A549 (cell line): Measurements from ENCODE around the gene RELN. TPM values are rescaled to one million over a fixed set of nuclear protein-coding genes. Genes with fewer than 3 reads are reported as not detected.
"Not testable (repeated sequence)": the region's sequence is repeated elsewhere in the genome, so short reads cannot be mapped to it uniquely, and the experiment has no call there.

Experiments
- ATAC-seq, 2 experiments: fragments of 200-7000 bp in 1 of 2; fragments of >200 bp in 1 of 2; cut with Nextera tagmentation in 1 of 2; cut with Tn5 transposase in 1 of 2; 3 replicates each; pipeline versions ENCODE4 v1.8.0 to v1.9.1; 2018 to 2020; ENCODE audit warnings: mild to moderate bottlenecking in 1 of 2, moderate library complexity in 1 of 2
- CTCF ChIA-PET: fragments of 300-600 bp; sonication (Branson Sonifier 250); formaldehyde crosslinking; extraction: SDS; loops from one replicate; lab custom pipeline; 2021; ENCODE audit warnings: antibody characterized with exemption, inconsistent platforms; lab: Yijun Ruan, JAX
- POLR2A ChIA-PET: fragments of 350-600 bp; formaldehyde crosslinking; extraction: SDS; loops from one replicate; lab custom pipeline; 2021; ENCODE audit warnings: antibody characterized with exemption, inconsistent platforms; lab: Yijun Ruan, JAX
- DNase-seq, 2 experiments: peaks; one replicate each; pipeline versions ENCODE4 v3.0.0 to v3.0.0-alpha.2; 2011 to 2016; ENCODE audit warnings: low read depth in 1 of 2, low spot score in 1 of 2
- FAIRE-seq: peaks from 2 replicates; lab custom pipeline; 2011; peaks lifted over from hg19 to GRCh38; lab: Jason Lieb, UNC
- H3K27ac ChIP-seq, 2 experiments: fragments of >200 bp; sonication (Bioruptor Twin); formaldehyde crosslinking; 3 replicates each; pipeline ENCODE4 v1.5.1; 2016 to 2017
- H3K4me1 ChIP-seq: fragments of >200 bp; sonication (Bioruptor Twin); formaldehyde crosslinking; 3 replicates; pipeline ENCODE4 v1.6.1; 2016
- H3K4me2 ChIP-seq: fragments of >200 bp; sonication (Bioruptor Twin); formaldehyde crosslinking; 3 replicates; pipeline ENCODE4 v1.6.1; 2016
- H3K4me3 ChIP-seq: fragments of >200 bp; sonication (Bioruptor Twin); formaldehyde crosslinking; 3 replicates; pipeline ENCODE4 v1.5.1; 2016
- H3K9me3 ChIP-seq: fragments of >200 bp; sonication (Bioruptor Twin); formaldehyde crosslinking; 3 replicates; pipeline ENCODE4 v1.6.1; 2016
- BHLHE40 ChIP-seq: IDR thresholded peaks from 2 replicates; pipeline ENCODE4 v1.6.1; 2012; ENCODE audit warnings: low read depth, low read length, inconsistent platforms
- CHD4 ChIP-seq: fragments of 200-600 bp; sonication (generic); IDR thresholded peaks from 2 replicates; pipeline ENCODE4 v1.6.1; 2016; ENCODE audit warnings: antibody characterized with exemption, mild to moderate bottlenecking, borderline replicate concordance
- E2F6 ChIP-seq: IDR thresholded peaks from 2 replicates; pipeline ENCODE4 v1.6.1; 2012; ENCODE audit warnings: low read depth, borderline replicate concordance
- EHF ChIP-seq: fragments of 250-450 bp; sonication (Bioruptor Pico); IDR thresholded peaks from 2 replicates; pipeline ENCODE4 v1.5.0; 2020; ENCODE audit warnings: mild to moderate bottlenecking
- ELK1 ChIP-seq: fragments of 150-350 bp; IDR thresholded peaks from 2 replicates; pipeline ENCODE4 v1.6.1; 2014; ENCODE audit warnings: low read depth, mild to moderate bottlenecking, low read length
- FOXS1 ChIP-seq: fragments of 250-450 bp; sonication (Bioruptor Pico); IDR thresholded peaks from 2 replicates; pipeline ENCODE4 v1.5.0; 2020; ENCODE audit warnings: mild to moderate bottlenecking, moderate library complexity
- HDAC2 ChIP-seq: fragments of 200-600 bp; sonication (generic); IDR thresholded peaks from 2 replicates; pipeline ENCODE4 v1.6.1; 2016
- HOXA7 ChIP-seq: fragments of 250-450 bp; sonication (Bioruptor Pico); IDR thresholded peaks from 2 replicates; pipeline ENCODE4 v1.5.0; 2020; ENCODE audit warnings: mild to moderate bottlenecking, moderate library complexity
- JUNB ChIP-seq: fragments of >200 bp; sonication (Bioruptor Twin); formaldehyde crosslinking; IDR thresholded peaks from 2 replicates; pipeline ENCODE4 v1.6.1; 2016
- MAFK ChIP-seq: fragments of 450-650 bp; IDR thresholded peaks from 2 replicates; pipeline ENCODE4 v1.6.1; 2014; ENCODE audit not compliant: partially characterized antibody
- NFE2L2 ChIP-seq: fragments of 150-350 bp; conservative IDR thresholded peaks from 2 replicates; pipeline ENCODE4 v1.6.1; 2014; ENCODE audit warnings: low read length
- NR3C1 ChIP-seq: fragments of >200 bp; sonication (Bioruptor Twin); formaldehyde crosslinking; IDR thresholded peaks from 3 replicates; pipeline ENCODE4 v1.6.1; 2017
- PBX3 ChIP-seq: IDR thresholded peaks from 2 replicates; pipeline ENCODE4 v1.6.1; 2012
- POLR2A ChIP-seq: IDR thresholded peaks from 2 replicates; pipeline ENCODE4 v1.6.1; 2012; ENCODE audit warnings: mild to moderate bottlenecking, low read length
- RAD21 ChIP-seq, 2 experiments: fragments of >200 bp in 1 of 2; sonication (Bioruptor Twin) in 1 of 2; formaldehyde crosslinking in 1 of 2; IDR thresholded peaks in 1 of 2; conservative IDR thresholded peaks in 1 of 2; 2 replicates in 1 of 2; 3 replicates in 1 of 2; pipeline ENCODE4 v1.6.1; 2012 to 2018; ENCODE audit warnings: inconsistent platforms in 1 of 2
- RARB ChIP-seq: fragments of 250-450 bp; sonication (Bioruptor Pico); IDR thresholded peaks from 2 replicates; pipeline ENCODE4 v1.8.0; 2021; ENCODE audit warnings: mild to moderate bottlenecking, moderate library complexity
- RNF2 ChIP-seq: fragments of 200-600 bp; sonication (generic); IDR thresholded peaks from 2 replicates; pipeline ENCODE4 v1.6.1; 2016; ENCODE audit warnings: low read depth, mild to moderate bottlenecking, antibody characterized with exemption, moderate library complexity, borderline replicate concordance
- SMC3 ChIP-seq: fragments of >200 bp; sonication (Bioruptor Twin); formaldehyde crosslinking; IDR thresholded peaks from 3 replicates; pipeline ENCODE4 v1.6.1; 2018; ENCODE audit warnings: inconsistent platforms
- TFCP2L1 ChIP-seq: fragments of 250-450 bp; sonication (Bioruptor Pico); IDR thresholded peaks from 2 replicates; pipeline ENCODE4 v1.5.0; 2021; ENCODE audit warnings: mild to moderate bottlenecking
- TP53 ChIP-seq: fragments of 250-450 bp; sonication (Bioruptor Pico); IDR thresholded peaks from 2 replicates; pipeline ENCODE4 v1.5.0; 2021; ENCODE audit warnings: mild to moderate bottlenecking, moderate library complexity
- ZC3H11A ChIP-seq: fragments of 450-650 bp; IDR thresholded peaks from 2 replicates; pipeline ENCODE4 v1.6.1; 2014; ENCODE audit warnings: antibody characterized with exemption, mild to moderate bottlenecking
- ZSCAN20 ChIP-seq: fragments of 250-450 bp; sonication (Bioruptor Pico); IDR thresholded peaks from 2 replicates; pipeline ENCODE4 v1.8.0; 2022; ENCODE audit warnings: mild to moderate bottlenecking, moderate library complexity
- WGBS: methylation state at CpG from one replicate; pipeline ENCODE4 v1.1.6; 2017; ENCODE audit errors: missing lambda C conversion rate; 5-methylcytosine and 5-hydroxymethylcytosine counted together
- polyA plus RNA-seq, 4 experiments: library from polyadenylated mRNA; depleted of rRNA in 3 of 4; stranded (reverse); fragments of >200 nt; fragmentation: RNase III in 1 of 4; extraction: RNeasy Plus Mini Kit Qiagen cat#74134 plus additional on column Dnase treatment in 1 of 4; gene quantifications; 2 replicates in 3 of 4; 3 replicates in 1 of 4; pipeline ENCODE4 v1.2.3, GENCODE V29; 2011 to 2017

RELN gene
- polyA plus RNA-seq, 2 of the 4 experiments (the other 2 are of a cell fraction) = not detected

- Histone ChIP-seq H3K4me2 (no peak overlapping the region), H3K27ac (no peak overlapping the region), H3K4me3 (no peak overlapping the region), H3K4me1 (no peaks in the 10 kb centered on the region), H3K9me3 (no peaks in the 10 kb centered on the region)
- no peak for FAIRE-seq
- CTCF ChIA-PET = interaction anchor here (0.6 kb wide), 1 partner anchor 63 kb away, joined by 3 read pairs; no protein-coding TSS in a partner anchor
- TF ChIP-seq ZSCAN20 (CRISPR knock-in tag) (no peak), MAFK (no peak), HOXA7 (CRISPR knock-in tag) (no peak), NR3C1 (no peak), ELK1 (no peak), HDAC2 (no peak), ZC3H11A (no peak), CHD4 (no peak), NFE2L2 (no peak), FOXS1 (CRISPR knock-in tag) (no peak), SMC3 (no peak), RNF2 (no peak), PBX3 (no peak), E2F6 (no peak), TP53 (CRISPR knock-in tag) (no peak), BHLHE40 (no peak)
- ATAC-seq = no peak
- POLR2A ChIA-PET = no interaction called here
- no peak for DNase-seq
Measured at GRCh38 chr7:103824251-103824650, 165.2 kb downstream of the RELN start.

- FAIRE-seq = no peak
- Histone ChIP-seq H3K4me3 (no peak overlapping the region), H3K27ac (no peak overlapping the region), H3K4me2 (no peak overlapping the region), H3K9me3 (no peaks in the 10 kb centered on the region), H3K4me1 (no peaks in the 10 kb centered on the region)
- 9% methylated on average over 1 of the region's 1 CpG for WGBS
- no peak for ATAC-seq
- CTCF ChIA-PET = no interaction called here
- no peak for TF ChIP-seq RAD21 (conservative IDR thresholded peaks at IDR 0.05 in 1 of 2, IDR thresholded peaks at IDR 0.05 in 1 of 2)
- TF ChIP-seq EHF (CRISPR knock-in tag) = no peak
- no peak for TF ChIP-seq RARB (CRISPR knock-in tag)
- no peak for TF ChIP-seq NFE2L2
- no peak for TF ChIP-seq JUNB
- TF ChIP-seq POLR2A = no peak
- TF ChIP-seq CHD4 = no peak
- TF ChIP-seq TFCP2L1 = no peak
- no peak for DNase-seq
- POLR2A ChIA-PET = no interaction called here
Measured at GRCh38 chr7:103823084-103823483, 166.4 kb downstream of the RELN start.

- FAIRE-seq (no peak), DNase-seq (no peak), ATAC-seq (no peak)
- ChIA-PET CTCF (no interaction called here), POLR2A (no interaction called here)
- Histone ChIP-seq H3K4me2 (no peak overlapping the region), H3K9me3 (no peaks in the 10 kb centered on the region), H3K4me3 (no peak overlapping the region), H3K4me1 (no peaks in the 10 kb centered on the region), H3K27ac (no peak overlapping the region)
- no peak for TF ChIP-seq RNF2
- TF ChIP-seq NFE2L2 = no peak
- 2% methylated on average over 2 of the region's 2 CpGs for WGBS
Measured at GRCh38 chr7:103821092-103821491, 168.4 kb downstream of the RELN start.

GRCh38 chr7:103815972-103816371 is 173.5 kb downstream of the RELN start:
- POLR2A ChIA-PET, CTCF ChIA-PET, DNase-seq, H3K4me3 ChIP-seq, H3K27ac ChIP-seq, FAIRE-seq, H3K4me2 ChIP-seq, H3K4me1 ChIP-seq, ATAC-seq, H3K9me3 ChIP-seq: not testable (repeated sequence)
- WGBS = 31% methylated on average over 5 of the region's 5 CpGs
